HG03045 (cell line): ENCODE results near the gene RAB27B.

Source experiments
- ATAC-seq: cut with Tn5 transposase; IDR thresholded peaks from one replicate; pipeline ENCODE4 v1.9.1; 2021; ENCODE audit warnings: mild to moderate bottlenecking, moderate library complexity; ENCODE audit not compliant: unreplicated experiment

RAB27B gene

GRCh38 chr18:54906331-54907185 is 78.3 kb downstream of the RAB27B start:
- ATAC-seq = no peak

DNA sequence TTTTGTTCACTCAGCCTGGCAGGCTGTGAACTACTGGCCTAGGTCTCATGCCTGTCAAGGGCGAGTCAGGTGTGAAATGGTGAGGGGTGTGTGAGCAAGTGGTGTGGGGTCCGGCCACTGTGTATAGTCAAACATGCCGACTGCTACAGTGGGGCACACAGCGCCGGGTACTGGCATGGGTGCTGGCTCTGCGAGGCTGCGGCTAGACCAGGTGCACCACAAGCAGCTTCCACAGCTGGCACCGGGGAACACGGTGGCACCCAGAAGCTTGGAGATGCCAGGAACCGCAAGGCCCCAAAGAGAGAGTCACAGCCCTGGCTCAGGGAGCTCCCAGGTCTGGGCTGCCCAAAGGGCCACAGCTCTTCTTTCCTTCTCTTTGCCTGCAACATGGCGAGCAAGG is 81.3 kb downstream of the RAB27B start:
- ATAC-seq = no peak

GRCh38 chr18:54910161-54910919 is 82.1 kb downstream of the RAB27B start:
- no peak for ATAC-seq

GRCh38 chr18:54911551-54911950 is 83.3 kb downstream of the RAB27B start:
- ATAC-seq = no peak

DNA sequence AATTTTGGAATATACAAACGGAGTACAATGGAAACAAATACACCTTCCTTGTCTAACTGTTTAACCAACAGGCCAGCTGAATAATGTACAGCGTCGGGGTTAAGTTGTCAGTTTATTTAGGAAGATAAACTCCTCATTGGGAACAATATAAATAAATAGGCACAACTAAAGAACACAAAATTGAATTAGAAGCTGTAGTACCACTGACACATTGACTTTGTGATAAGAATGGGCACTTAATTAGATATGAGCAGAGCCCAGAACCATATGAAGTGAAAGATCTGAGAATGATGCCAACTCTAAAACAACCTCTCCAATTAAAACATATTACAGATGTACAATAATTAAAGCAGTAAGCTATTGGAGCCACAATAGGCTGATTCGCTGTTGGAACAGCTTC is 86.5 kb downstream of the RAB27B start:
- no peak for ATAC-seq

GRCh38 chr18:54916507-54916906 is 88.2 kb downstream of the RAB27B start:
- no peak for ATAC-seq

GRCh38 chr18:54918060-54918459 is 89.8 kb downstream of the RAB27B start:
- no peak for ATAC-seq

DNA sequence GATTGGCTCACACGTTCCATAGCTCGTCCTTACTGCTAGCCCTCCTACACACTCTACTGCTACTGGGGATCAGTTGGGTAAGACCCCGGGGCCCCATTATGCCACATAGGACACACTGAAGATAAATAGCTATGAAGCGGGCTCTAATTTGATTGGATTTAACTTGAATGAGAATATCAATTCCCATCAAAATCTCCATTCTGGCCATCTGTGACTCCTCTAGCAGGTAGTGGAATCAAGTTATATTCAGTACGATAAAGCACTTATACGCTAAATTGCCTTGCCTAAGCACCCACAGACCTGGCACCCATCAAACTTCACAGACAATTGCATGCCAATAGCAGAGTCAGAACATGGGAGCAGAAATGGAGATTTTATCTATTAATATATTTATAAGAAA is 91.1 kb downstream of the RAB27B start:
- ATAC-seq = no peak

GRCh38 chr18:54923339-54923956 is 95.2 kb downstream of the RAB27B start:
- no peak for ATAC-seq

DNA sequence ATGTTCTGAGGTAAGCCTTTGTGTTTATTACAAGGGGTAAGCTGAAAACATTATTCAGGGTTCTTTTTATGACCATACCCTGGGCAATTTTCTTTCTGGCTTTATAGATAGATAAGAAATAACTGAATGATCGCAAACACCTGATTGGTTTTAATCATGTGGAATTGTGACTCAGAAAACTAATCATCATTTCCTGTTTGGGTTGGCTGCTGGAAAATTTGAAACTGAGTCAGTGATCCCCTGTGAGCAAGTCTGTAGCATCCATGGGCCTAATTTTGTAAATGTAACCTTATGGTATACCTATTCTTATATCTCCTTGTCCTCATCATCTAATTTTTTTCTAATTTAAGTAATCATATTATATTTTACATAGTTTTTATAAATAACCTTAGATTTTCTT is 96.7 kb downstream of the RAB27B start:
- no peak for ATAC-seq

DNA sequence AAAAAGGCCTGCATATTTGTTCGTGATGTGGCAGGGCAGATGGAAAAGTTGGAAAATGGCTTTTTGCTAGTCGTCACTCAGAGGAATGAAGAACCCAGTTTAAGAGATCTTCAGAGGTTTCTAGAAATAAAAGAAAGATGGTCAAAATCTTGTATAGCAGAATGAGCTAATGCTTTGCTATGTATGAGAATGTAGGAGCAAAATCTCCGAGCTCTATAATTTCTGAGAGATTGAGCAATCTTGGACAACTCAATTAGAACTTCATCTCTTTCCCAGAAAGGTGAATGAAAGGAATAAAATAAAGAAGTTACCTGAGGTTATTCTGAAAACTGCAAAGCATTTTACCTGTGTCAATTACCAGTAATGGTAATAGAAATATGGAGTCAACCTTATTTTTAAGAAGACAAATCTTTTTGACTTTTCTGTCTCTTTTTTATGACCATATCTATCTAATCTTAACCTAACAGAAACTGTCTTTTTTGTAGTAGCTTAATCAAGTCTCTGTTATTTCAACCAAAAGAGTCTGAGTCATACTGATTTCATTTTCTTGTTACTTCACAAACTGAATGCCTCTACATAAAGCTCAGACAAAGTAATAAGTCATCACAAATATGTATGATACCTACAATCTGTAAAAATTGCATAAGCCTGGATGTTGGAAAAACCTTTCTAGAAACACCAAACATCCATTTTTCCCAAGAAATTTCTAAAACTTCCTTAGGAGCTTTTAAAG is 98.5 kb downstream of the RAB27B start:
- ATAC-seq = no peak

DNA sequence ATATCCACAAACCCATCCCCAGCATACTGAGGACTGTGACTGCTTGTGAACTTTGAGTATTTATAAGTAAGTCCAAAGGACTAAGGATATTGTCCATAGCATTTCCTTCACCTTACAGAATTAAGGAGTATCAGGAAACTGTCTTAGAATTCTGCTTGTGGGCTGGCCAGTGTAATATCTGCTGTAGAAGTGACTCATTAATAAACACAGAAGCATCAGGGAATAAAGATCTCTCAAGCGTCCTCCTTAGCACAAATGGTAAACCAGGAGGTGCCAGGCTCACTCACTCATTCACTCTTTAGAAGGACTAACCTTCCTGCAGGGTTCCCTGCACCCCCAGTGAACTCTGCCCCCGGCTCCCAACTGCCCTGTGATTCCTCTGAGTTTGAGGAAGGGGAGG is 100.0 kb downstream of the RAB27B start:
- no peak for ATAC-seq

DNA sequence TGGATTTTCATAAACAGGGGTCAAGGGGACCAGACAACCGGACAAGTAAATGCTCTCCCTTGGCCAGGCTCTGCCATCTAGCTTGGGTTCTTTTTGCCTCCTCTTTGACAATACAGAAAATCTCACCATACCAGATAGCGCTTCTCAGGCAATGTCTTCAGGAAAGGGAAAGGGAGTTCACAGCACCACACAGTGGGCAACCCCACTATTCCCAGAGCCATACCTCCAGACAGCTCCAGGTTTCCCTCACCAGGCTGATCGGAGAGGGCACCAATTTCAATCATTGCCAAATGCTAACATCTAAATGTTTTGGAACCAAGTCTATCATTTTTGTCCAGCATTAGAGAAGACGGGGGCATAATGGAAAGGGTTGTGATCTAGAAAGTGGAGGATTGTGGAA is 102.9 kb downstream of the RAB27B start:
- ATAC-seq = no peak

DNA sequence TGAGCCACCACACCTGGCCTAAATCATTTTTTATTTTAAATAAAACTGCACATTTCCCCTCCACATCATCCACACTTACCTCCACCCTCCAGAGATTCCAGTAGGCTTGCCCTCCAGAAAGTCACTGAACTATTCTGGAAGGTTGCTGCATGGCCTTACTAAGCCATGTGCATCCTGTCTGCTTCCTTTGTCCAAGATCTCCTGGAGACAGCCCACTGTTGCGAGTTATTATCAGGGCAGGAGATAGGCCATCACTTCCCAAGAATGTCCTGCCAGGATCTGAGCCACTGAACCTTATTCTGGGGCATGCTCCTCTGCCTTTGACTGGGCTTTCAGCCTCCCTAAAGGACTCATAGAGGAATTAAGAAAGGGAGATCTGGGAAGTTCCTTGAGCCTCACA is 104.2 kb downstream of the RAB27B start:
- no peak for ATAC-seq

DNA sequence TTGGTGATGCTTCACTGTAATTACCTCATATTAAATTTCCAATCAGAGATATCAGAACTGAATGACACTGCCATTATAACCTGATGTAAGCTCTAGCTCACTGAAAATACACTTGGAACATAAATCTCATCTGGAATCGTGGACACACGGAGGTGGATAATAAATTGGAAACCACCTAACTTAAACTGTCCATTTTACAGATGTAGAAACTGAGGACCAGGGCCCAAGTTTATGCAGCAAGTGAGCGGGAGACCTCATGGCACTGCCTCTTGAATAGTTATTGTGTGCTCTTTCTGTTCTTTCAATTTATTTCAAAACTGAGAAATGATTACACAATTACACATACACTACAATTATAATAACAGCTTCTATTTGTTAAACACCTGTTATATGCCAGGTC is 110.2 kb downstream of the RAB27B start:
- ATAC-seq = no peak

- ATAC-seq = no peak
These were observed 111.2 kb downstream of the RAB27B start for GRCh38 chr18:54939361-54939917.

DNA sequence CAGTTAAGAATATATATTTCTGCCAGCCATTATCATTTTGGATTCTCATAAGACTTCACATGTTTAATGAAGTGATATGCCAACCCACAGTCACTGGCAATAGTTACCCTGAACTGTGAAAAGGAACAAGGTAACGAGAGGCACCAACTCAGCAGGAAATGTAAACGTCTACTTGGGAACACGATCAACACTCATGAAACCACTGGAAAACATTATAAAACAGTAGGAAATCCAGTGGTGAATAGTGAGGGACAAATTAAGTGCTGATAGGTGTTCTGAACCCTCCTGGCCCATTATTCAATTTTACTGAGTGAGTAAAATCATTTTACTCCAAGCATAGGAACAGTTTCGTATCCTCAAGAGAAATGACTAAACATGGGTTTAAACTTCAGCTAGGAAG is 113.9 kb downstream of the RAB27B start:
- ATAC-seq = no peak

- no peak for ATAC-seq
These were observed 114.3 kb downstream of the RAB27B start for GRCh38 chr18:54942569-54942968.
